NB4 (cell line): ENCODE data around the gene KDM8.

Experiments
- CTCF ChIP-seq: IDR thresholded peaks from one replicate; pipeline ENCODE4 v1.5.1; 2012; ENCODE audit warnings: low read depth, low read length
- MAX ChIP-seq: IDR thresholded peaks from 2 replicates; pipeline ENCODE4 v1.6.1; 2011; ENCODE audit warnings: low read depth, low read length
- MYC ChIP-seq: IDR thresholded peaks from 2 replicates; pipeline ENCODE4 v1.6.1; 2011; ENCODE audit warnings: low read depth, low read length
- POLR2A ChIP-seq: IDR thresholded peaks from 2 replicates; pipeline ENCODE4 v1.6.1; 2011; ENCODE audit warnings: mild to moderate bottlenecking; ENCODE audit not compliant: insufficient read length; ENCODE audit errors: extremely low read depth

- TF ChIP-seq POLR2A (no peak), CTCF (no peak), MAX (no peak), MYC (no peak)
These were observed 41.0 kb downstream of the KDM8 start for GRCh38 chr16:27244363-27244755.
